ENCODE results near the gene PDE8B.
"Not testable (repeated sequence)": the region's sequence is repeated elsewhere in the genome, so short reads cannot be mapped to it uniquely, and the experiment has no call there.

GRCh38 chr5:77383336-77383735 lies 172.9 kb downstream of the PDE8B start:
- not testable (repeated sequence) for TF ChIP-seq POLR2AphosphoS5 (IDR thresholded peaks at IDR 0.05; ENCODE audit: borderline replicate concordance, low read depth, low read length); EZH2 (IDR thresholded peaks at IDR 0.05); FOXP2 (optimal IDR thresholded peaks at IDR 0.05; ENCODE audit: control extremely low read depth, extremely low read length, insufficient read depth)

Measured in SK-N-MC (cell line).